Erythroblast (primary cell): ENCODE measurements around the gene MGAM2.

ENCODE experiments used
- GATA1 ChIP-seq: IDR thresholded peaks from 2 replicates; pipeline ENCODE4 v1.6.1; 2011; ENCODE audit warnings: low read depth, mild to moderate bottlenecking, control low read depth, low read length, moderate library complexity
- POLR2A ChIP-seq: IDR thresholded peaks from 2 replicates; pipeline ENCODE4 v1.6.1; 2011; ENCODE audit warnings: mild to moderate bottlenecking, low read length

DNA sequence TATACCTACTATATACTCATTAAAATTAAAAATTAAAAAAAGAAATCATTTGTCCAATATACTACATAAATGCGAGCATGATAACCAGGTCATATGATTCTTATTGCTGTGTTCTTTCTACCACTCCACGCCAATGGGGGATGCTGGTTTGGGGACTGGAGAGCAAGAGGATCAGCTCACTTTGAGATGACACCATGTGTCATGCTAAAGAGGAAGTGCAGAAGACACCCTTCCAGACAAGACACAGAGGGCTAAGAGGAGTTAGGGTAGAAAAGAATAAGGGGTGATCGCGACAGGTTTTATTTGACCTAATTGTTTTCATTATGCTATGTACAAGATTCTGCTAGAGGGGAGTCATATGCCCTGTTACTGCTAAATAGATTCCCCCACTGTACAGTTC lies 33.8 kb upstream of the MGAM2 start:
- no peak for TF ChIP-seq POLR2A
- no peak for TF ChIP-seq GATA1
